SK-N-MC (cell line): Measurements from ENCODE around the gene ABCC2.
A peak's percentile ranks its signal among the peaks of the same experiment; 100 is the strongest.

Experiments used
- DNase-seq: peaks from one replicate; pipeline ENCODE4 v3.0.0-alpha.2; 2011; ENCODE audit warnings: low read depth, low spot score
- H3K27ac ChIP-seq: fragments of 200-600 bp; sonication (generic); 2 replicates; pipeline ENCODE4 v1.5.1; 2016; ENCODE audit warnings: mixed run types
- H3K36me3 ChIP-seq: fragments of 200-600 bp; sonication (generic); 2 replicates; pipeline ENCODE4 v1.6.1; 2017; ENCODE audit warnings: antibody characterized with exemption, low read length, mixed read lengths; ENCODE audit not compliant: insufficient read depth
- H3K4me3 ChIP-seq: fragments of 200-600 bp; sonication (generic); 2 replicates; pipeline ENCODE4 v1.5.1; 2016
- H3K9ac ChIP-seq: fragments of 200-600 bp; sonication (generic); 2 replicates; pipeline ENCODE4 v1.8.0; 2017; ENCODE audit warnings: mixed run types, mixed read lengths; ENCODE audit not compliant: insufficient read length
- H3K9me3 ChIP-seq: fragments of 200-600 bp; sonication (generic); 2 replicates; pipeline ENCODE4 v1.6.1; 2017; ENCODE audit warnings: low read depth, mild to moderate bottlenecking, antibody characterized with exemption, low read length, moderate library complexity, mixed read lengths
- EZH2 ChIP-seq: fragments of 200-600 bp; sonication (generic); IDR thresholded peaks from one replicate; pipeline ENCODE4 v1.6.1; 2017; ENCODE audit warnings: antibody characterized with exemption
- FOXP2 ChIP-seq: optimal IDR thresholded peaks from 2 replicates; pipeline ENCODE3; 2011; ENCODE audit warnings: mild to moderate bottlenecking, moderate library complexity; ENCODE audit not compliant: insufficient read depth; ENCODE audit errors: extremely low read length, control extremely low read depth
- POLR2AphosphoS5 ChIP-seq: IDR thresholded peaks from 2 replicates; pipeline ENCODE4 v1.6.1; 2012; ENCODE audit warnings: mild to moderate bottlenecking, low read depth, low read length, borderline replicate concordance

Gene ABCC2

DNA sequence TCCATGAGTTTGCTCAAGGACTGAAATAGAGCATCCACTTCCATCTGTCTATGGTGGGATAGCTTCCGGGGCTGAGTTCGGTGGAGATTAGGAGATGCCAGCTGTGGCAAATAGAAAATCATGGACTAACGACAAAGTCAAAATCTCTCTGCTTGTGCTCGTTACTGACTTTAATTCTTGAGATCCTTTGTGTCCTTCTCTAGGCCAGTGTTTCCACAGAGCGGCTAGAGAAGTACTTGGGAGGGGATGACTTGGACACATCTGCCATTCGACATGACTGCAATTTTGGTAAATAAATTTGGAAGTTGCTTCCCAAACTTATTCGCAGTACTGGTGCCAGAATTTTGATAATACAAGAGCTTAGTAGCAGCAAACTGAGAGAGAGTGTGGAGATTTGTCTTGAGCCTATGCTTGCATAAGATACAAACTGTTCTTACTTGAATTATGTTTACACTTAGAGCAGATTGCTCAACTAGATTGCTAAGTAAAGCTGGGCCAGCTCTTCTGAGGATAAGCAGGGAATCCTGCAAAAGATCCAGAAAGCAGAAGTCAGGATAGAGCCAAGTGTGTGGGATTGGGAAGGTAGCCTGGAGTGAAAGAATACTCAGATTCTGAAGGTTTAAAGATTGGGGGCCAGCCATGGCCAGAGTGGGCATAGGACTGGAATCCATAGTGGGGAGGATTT lies 27.6 kb downstream of the ABCC2 start:
- H3K4me3 ChIP-seq: no peak overlapping the region
- H3K36me3 ChIP-seq: no peaks in the 10 kb centered on the region
- no peak for DNase-seq
- no peak overlapping the region for H3K9ac ChIP-seq
- TF ChIP-seq POLR2AphosphoS5: no peak
- no peak for TF ChIP-seq FOXP2
- TF ChIP-seq EZH2: no peak
- H3K27ac ChIP-seq: no peak overlapping the region
- H3K9me3 ChIP-seq: no peaks in the 10 kb centered on the region

DNA sequence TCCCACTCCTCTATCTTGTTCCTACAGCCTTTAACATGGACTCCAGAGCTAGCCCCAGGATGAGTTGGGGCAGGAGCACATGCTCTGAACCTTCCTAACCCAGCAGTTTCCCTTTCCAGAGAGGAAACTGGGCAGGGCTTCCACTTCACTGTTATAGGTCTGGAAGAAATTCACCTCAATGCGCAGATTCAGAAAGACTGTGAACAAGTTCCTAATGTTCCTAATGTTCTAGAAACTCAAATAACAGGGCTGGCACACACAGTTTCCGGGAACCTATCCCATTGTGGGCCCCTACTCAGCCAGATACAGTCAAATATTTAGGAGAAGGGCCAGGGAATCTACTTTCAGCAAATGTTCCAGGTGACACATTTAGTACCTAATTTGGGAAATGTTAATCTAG lies 29.7 kb downstream of the ABCC2 start:
- no peak for DNase-seq
- Histone ChIP-seq H3K9me3 (no peaks in the 10 kb centered on the region), H3K27ac (no peak overlapping the region), H3K36me3 (no peaks in the 10 kb centered on the region), H3K9ac (no peak overlapping the region), H3K4me3 (no peak overlapping the region)
- no peak for TF ChIP-seq EZH2

DNA sequence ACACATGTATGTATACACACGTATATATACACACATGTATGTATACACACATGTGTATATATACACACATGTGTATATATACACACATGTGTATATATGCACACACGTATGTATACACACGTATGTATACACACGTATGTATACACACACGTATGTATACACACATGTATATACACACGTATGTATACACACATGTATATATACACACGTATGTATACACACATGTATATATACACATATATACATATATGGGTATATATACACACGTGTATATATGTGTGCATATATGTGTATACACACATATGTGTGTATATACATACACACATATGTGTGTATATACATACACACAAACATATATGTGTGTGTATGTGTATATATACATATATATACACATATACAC lies 31.7 kb downstream of the ABCC2 start:
- Histone ChIP-seq H3K9me3 (no peaks in the 10 kb centered on the region), H3K4me3 (no peak overlapping the region), H3K36me3 (no peaks in the 10 kb centered on the region), H3K27ac (no peak overlapping the region), H3K9ac (no peak overlapping the region)
- no peak for TF ChIP-seq POLR2AphosphoS5
- TF ChIP-seq EZH2: no peak
- TF ChIP-seq FOXP2: no peak
- DNase-seq: no peak

DNA sequence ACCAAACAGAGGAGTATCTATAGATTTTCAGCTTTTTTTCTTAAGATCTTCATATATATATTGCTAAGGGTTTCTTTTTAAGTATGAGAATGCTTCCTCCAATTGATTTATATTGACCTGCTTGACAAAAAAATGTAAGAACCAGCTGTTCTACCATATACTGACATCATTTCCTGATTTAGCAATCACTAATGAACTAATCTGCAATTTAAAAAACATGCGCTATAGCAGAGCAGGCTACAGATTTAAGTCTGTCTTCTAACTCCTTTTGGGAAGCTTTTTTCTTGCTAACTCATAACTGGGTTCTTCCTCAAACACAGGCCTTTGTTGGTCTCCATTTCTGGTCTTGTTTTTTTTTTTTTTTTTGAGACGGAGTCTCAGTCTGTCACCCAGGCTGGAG lies 33.2 kb downstream of the ABCC2 start:
- Histone ChIP-seq H3K9me3 (no peaks in the 10 kb centered on the region), H3K36me3 (no peaks in the 10 kb centered on the region)
- peak; percentile 47 for DNase-seq

DNA sequence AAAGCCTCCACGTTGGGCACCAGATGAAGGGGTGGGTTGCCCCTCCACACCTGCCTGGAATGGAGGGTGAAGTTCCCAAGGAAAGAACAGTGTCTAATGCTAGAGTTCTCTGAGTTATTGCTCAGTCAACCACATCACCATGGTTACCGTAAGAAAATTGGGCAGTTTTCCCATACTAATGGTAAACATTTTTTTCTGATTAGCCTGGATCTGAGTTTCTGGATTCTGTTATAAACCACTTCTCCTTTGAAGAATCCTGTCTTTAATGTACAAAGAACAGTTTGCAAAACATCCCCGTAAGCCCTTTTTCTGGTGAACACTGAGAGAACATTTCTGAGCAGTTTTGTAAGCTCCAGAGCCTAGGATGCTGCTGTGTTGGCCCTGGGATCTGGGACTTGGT lies 45.5 kb downstream of the ABCC2 start:
- Histone ChIP-seq H3K4me3 (no peak overlapping the region), H3K27ac (no peak overlapping the region), H3K36me3 (no peaks in the 10 kb centered on the region), H3K9me3 (no peaks in the 10 kb centered on the region), H3K9ac (no peak overlapping the region)
- DNase-seq: no peak
- TF ChIP-seq POLR2AphosphoS5 (no peak), FOXP2 (no peak), EZH2 (no peak)

More for the DNA sequence above, 33.2 kb downstream of the ABCC2 start:
- TF ChIP-seq FOXP2: no peak
- TF ChIP-seq EZH2: no peak
- TF ChIP-seq POLR2AphosphoS5: no peak
- Histone ChIP-seq H3K9ac (no peak overlapping the region), H3K4me3 (no peak overlapping the region), H3K27ac (no peak overlapping the region)

DNA sequence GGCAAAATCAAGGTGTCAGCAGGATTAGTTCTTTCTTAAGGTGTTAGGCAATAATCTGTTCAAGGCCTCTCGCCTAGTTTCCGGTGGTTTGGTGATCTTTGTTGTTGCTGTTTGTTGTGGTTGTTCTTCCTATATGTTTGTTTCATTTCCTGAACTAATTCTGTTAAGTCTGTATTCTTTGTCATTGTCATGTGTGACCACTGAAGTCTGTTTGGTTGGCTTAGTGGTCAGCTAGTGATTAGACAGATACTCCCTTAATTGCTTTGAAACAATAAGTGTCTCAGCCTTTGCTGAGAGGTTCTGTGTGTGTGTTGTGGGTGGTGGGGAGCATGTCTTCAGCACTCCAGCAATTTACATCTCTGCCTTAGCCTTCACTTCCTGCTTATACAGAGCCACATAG lies 46.0 kb downstream of the ABCC2 start:
- H3K36me3 ChIP-seq: no peaks in the 10 kb centered on the region
- no peak for DNase-seq
- no peak overlapping the region for H3K4me3 ChIP-seq
- H3K27ac ChIP-seq: no peak overlapping the region
- H3K9me3 ChIP-seq: no peaks in the 10 kb centered on the region
- TF ChIP-seq EZH2 (no peak), POLR2AphosphoS5 (no peak), FOXP2 (no peak)
- no peak overlapping the region for H3K9ac ChIP-seq

DNA sequence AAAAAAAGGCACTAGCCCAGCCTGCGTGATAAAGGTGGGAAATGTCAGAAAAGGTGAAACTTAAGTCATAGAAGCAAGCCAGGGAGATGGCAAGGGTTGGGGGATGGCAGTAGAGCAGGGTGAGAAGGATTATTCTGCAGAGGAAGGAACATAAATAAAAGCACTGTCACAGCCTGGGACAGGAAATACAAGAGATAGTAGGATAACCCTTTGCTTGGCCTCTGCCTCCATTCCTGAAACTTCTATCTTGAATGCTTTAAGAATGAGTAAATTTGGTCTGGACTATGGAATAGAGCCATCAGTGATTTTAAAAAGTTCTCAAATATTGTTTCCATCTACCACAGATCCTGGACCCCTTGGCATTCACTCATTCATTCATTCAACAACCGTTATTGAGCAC lies 50.0 kb downstream of the ABCC2 start:
- DNase-seq: no peak
- Histone ChIP-seq H3K9ac (no peak overlapping the region), H3K9me3 (no peaks in the 10 kb centered on the region), H3K36me3 (no peaks in the 10 kb centered on the region), H3K27ac (no peak overlapping the region), H3K4me3 (no peak overlapping the region)
- TF ChIP-seq FOXP2 (no peak), EZH2 (no peak), POLR2AphosphoS5 (no peak)

DNA sequence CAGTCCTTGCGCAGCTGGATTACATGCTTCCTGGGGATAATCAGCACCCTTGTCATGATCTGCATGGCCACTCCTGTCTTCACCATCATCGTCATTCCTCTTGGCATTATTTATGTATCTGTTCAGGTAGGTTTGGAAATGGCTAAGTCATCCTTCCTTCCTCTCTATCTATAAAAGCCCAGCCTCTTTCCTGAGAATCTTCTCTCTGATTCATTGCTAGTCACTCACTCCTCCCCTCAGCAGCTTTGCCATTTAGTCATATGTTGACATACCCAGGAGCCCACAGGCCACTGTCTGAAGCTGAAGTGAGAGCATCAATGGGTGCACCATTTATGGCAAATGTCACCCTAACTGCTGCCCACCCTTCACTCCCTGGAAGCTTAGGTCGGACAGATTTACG lies 52.0 kb downstream of the ABCC2 start:
- Histone ChIP-seq H3K9me3 (no peaks in the 10 kb centered on the region), H3K36me3 (no peaks in the 10 kb centered on the region), H3K9ac (no peak overlapping the region), H3K27ac (no peak overlapping the region), H3K4me3 (no peak overlapping the region)
- TF ChIP-seq EZH2: no peak
- TF ChIP-seq POLR2AphosphoS5: no peak
- no peak for TF ChIP-seq FOXP2
- DNase-seq: no peak

DNA sequence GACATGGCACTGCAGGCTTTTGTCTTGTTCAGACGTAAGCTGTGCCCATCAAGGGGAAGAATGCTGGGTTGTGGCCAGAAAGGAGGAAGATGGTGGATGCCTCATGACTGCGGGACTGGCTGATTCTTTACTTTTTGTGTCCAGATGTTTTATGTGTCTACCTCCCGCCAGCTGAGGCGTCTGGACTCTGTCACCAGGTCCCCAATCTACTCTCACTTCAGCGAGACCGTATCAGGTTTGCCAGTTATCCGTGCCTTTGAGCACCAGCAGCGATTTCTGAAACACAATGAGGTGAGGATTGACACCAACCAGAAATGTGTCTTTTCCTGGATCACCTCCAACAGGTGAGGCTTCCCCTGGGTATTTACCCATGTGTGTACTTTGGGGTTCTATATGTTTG lies 53.5 kb downstream of the ABCC2 start:
- H3K36me3 ChIP-seq: no peaks in the 10 kb centered on the region
- no peak overlapping the region for H3K4me3 ChIP-seq
- no peaks in the 10 kb centered on the region for H3K9me3 ChIP-seq
- H3K9ac ChIP-seq: no peak overlapping the region
- no peak overlapping the region for H3K27ac ChIP-seq
- TF ChIP-seq FOXP2 (no peak), EZH2 (no peak), POLR2AphosphoS5 (no peak)
- DNase-seq: no peak
